ENCODE measurements around the gene MACROD1. TPM values are rescaled to one million over a fixed set of nuclear protein-coding genes. Genes with fewer than 3 reads are reported as not detected.

Gene MACROD1
- total and polyA plus RNA-seq, 2 donors (not counting 3 experiments of a cell fraction or from before 2014, with no cell fraction given), result 11.0 to 16.2 TPM

DNA sequence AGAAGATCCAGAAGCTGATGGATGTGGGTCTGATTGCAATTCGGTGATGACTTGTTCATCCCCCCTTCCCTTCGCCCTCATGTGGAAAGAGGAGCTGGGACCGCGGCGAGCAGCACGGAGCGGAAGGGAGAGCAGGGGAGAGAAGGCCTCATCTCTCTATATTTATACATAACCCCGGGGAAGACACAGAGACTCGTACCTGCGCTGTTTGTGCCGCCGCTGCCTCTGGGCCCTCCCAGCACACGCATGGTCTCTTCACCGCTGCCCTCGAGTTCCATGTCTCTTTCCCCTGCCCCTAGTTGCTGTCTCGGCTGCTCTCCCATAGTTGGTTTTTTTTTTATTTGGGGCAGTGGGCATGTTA, 38.1 kb upstream of the MACROD1 start:
- intact Hi-C loops (cut with micrococcal nuclease), result loop anchor here (1.0 kb wide), 2 partner anchors 66 to 97 kb away; no protein-coding TSS in a partner anchor
- dilution Hi-C loops (cut with MboI; ENCODE audit: extremely low pct_ligation_motif_present, low sequenced_read_pairs), result no loop called here
- H3K36me3 ChIP-seq (ENCODE audit: control insufficient read depth in 2 of 2, extremely low read depth in 1 of 2, insufficient read depth in 2 of 2, low read length in 2 of 2), result peaks cover 14 to 32% of the 10 kb centered on the region in 2 experiments

DNA sequence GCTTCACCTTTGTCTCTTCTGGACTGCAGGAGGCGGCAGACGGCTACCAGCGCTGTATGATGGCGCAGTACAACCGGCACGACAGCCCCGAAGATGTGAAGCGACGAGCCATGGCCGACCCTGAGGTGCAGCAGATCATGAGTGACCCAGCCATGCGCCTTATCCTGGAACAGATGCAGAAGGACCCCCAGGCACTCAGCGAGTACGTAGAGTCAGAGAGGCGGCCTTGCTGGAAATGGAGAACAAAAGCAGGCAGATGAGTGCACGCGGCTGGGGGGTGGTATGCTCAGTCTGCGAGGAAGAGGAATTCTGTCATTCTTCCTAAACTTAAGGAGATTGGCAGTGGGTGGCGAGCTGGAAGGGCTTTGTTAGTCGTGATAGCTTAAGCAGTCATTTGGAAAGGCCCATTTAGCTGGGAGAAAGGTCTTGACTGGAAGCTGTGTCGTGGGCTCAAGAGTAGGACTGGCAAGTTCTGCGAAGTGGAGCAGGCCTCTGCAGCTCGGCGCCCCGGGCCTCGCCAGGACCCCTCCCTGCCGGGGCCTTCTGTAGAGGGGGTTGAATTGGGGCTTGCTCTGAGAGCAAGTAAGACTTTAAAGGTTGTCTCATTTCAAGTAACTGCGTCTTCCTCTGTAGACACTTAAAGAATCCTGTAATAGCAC, 37.6 kb upstream of the MACROD1 start:
- H3K4me2 ChIP-seq (ENCODE audit: insufficient read depth, low read length), result no peak overlapping the region
- no peaks in the 10 kb centered on the region for H3K27me3 ChIP-seq (ENCODE audit: control insufficient read depth in 2 of 2, insufficient read depth in 2 of 2, low read length in 2 of 2)
- ChIA-PET POLR2A (no interaction called here), CTCF (interaction anchor here (0.8 to 11.5 kb wide), 17 partner anchors 11 to 150 kb away, joined by 3 to 413 read pairs (median 16); partner anchors contain the start of genes BAD, CATSPERZ, ESRRA and FKBP2)
- TF ChIP-seq, protein P1, sequence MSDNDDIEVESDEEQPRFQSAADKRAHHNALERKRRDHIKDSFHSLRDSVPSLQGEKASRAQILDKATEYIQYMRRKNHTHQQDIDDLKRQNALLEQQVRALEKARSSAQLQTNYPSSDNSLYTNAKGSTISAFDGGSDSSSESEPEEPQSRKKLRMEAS (IDR thresholded peaks at IDR 0.05; ENCODE audit: insufficient read depth, insufficient read length), result no peak
- no peak for TF ChIP-seq POLR2A (IDR thresholded peaks at IDR 0.05; ENCODE audit: low read depth, low read length)
- TF ChIP-seq FOS (IDR thresholded peaks at IDR 0.05; ENCODE audit: borderline replicate concordance, insufficient read depth, low read length), result no peak
- no peaks in the 10 kb centered on the region for H3K9me3 ChIP-seq (replicated peaks; ENCODE audit: control insufficient read depth, insufficient read depth, low read length)
- no peak overlapping the region for H2AFZ ChIP-seq (ENCODE audit: low read depth, low read length)
- H3K79me2 ChIP-seq (ENCODE audit: control insufficient read depth, insufficient read depth, low read length), result peaks cover 3% of the 10 kb centered on the region
- H3K4me3 ChIP-seq (replicated peaks in 1 of 3; ENCODE audit: insufficient read depth in 1 of 3, low read depth in 1 of 3, low read length in 3 of 3), result no peak overlapping the region
- intact Hi-C loops (cut with micrococcal nuclease) (loop anchor here (1.0 kb wide), 2 partner anchors 67 to 98 kb away; no protein-coding TSS in a partner anchor), dilution Hi-C loops (cut with MboI; ENCODE audit: extremely low pct_ligation_motif_present, low sequenced_read_pairs) (no loop called here)
- FAIRE-seq (no peak), DNase-seq (ENCODE audit: low read depth, low spot score) (no peak)
- peaks cover 29% of the 10 kb centered on the region for H3K4me1 ChIP-seq (ENCODE audit: control insufficient read depth, extremely low read depth, insufficient read depth, low read length)
- no peaks in the 10 kb centered on the region for H4K20me1 ChIP-seq (replicated peaks; ENCODE audit: control insufficient read depth, extremely low read depth, insufficient read depth, low read length)
- BruUV-seq (replicated peaks), result no TSS peak
- no peak overlapping the region for H3K27ac ChIP-seq (ENCODE audit: insufficient read depth, low read depth, low read length)
- no peak overlapping the region for H3K9ac ChIP-seq (replicated peaks; ENCODE audit: extremely low read depth, insufficient read depth, low read length)
- peaks cover 14 to 32% of the 10 kb centered on the region in 2 experiments for H3K36me3 ChIP-seq (ENCODE audit: control insufficient read depth in 2 of 2, extremely low read depth in 1 of 2, insufficient read depth in 2 of 2, low read length in 2 of 2)
- no peaks in the 10 kb centered on the region for H3K9me1 ChIP-seq (replicated peaks; ENCODE audit: control insufficient read depth, extremely low read depth, insufficient read depth, low read length)

More for the DNA sequence above, 38.1 kb upstream of the MACROD1 start:
- Histone ChIP-seq H3K4me3 (replicated peaks in 1 of 3; ENCODE audit: insufficient read depth in 1 of 3, low read depth in 1 of 3, low read length in 3 of 3) (no peak overlapping the region), H3K4me1 (ENCODE audit: control insufficient read depth, extremely low read depth, insufficient read depth, low read length) (peaks cover 34% of the 10 kb centered on the region), H3K27me3 (ENCODE audit: control insufficient read depth in 2 of 2, insufficient read depth in 2 of 2, low read length in 2 of 2) (no peaks in the 10 kb centered on the region), H3K4me2 (ENCODE audit: insufficient read depth, low read length) (no peak overlapping the region), H3K9me1 (replicated peaks; ENCODE audit: control insufficient read depth, extremely low read depth, insufficient read depth, low read length) (no peaks in the 10 kb centered on the region), H3K9me3 (replicated peaks; ENCODE audit: control insufficient read depth, insufficient read depth, low read length) (no peaks in the 10 kb centered on the region), H3K27ac (ENCODE audit: insufficient read depth, low read depth, low read length) (no peak overlapping the region), H3K79me2 (ENCODE audit: control insufficient read depth, insufficient read depth, low read length) (peaks cover 8% of the 10 kb centered on the region), H4K20me1 (replicated peaks; ENCODE audit: control insufficient read depth, extremely low read depth, insufficient read depth, low read length) (no peaks in the 10 kb centered on the region), H3K9ac (replicated peaks; ENCODE audit: extremely low read depth, insufficient read depth, low read length) (no peak overlapping the region), H2AFZ (ENCODE audit: low read depth, low read length) (no peak overlapping the region)
- POLR2A ChIA-PET, result interaction anchor here (0.7 kb wide), 1 partner anchor 66 kb away, joined by 4 read pairs; no protein-coding TSS in a partner anchor
- CTCF ChIA-PET, result interaction anchor here (0.6 to 11.5 kb wide), 36 partner anchors 8 to 153 kb away, joined by 3 to 413 read pairs (median 8); partner anchors contain the start of genes BAD, CATSPERZ, DNAJC4 and ESRRA
- TF ChIP-seq FOS (IDR thresholded peaks at IDR 0.05; ENCODE audit: borderline replicate concordance, insufficient read depth, low read length), result no peak
- TF ChIP-seq POLR2A (IDR thresholded peaks at IDR 0.05; ENCODE audit: low read depth, low read length), result peak; percentile 6
- DNase-seq (ENCODE audit: low read depth, low spot score) (no peak), FAIRE-seq (no peak)
- BruUV-seq (replicated peaks), result TSS peak; percentile 61

Measured in endothelial cell of umbilical vein (primary cell).